Measurements from ENCODE around the gene TEDDM1.

The TEDDM1 gene

DNA sequence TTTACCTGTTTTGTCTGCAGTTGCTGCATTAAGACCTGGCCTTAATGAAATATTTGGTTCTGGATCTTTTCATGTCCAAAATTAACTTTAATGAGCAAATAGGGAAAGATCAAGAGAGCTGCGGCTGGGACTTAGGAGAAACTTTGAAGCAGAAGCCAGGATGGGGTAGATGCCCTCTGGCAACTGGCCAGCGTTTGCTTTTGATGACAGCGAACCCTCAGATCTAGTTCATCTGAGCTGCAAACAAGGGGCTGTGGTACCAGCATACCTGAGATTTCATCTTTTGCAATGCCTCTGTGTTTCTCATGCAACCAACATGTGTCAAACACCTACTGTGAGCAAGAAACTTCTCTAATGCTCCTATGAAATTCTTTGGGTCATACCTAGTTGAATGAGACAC lies 13.0 kb upstream of the TEDDM1 start:
- Histone ChIP-seq H3K4me3 (ENCODE audit: low read depth, low read length, poor library complexity, severe bottlenecking) (no peak overlapping the region), H3K9me2 (ENCODE audit: low read depth, low read length) (no peaks in the 10 kb centered on the region), H3F3A (ENCODE audit: insufficient read depth, low read length) (no peaks in the 10 kb centered on the region), H3K36me3 (ENCODE audit: insufficient read depth, low read length) (no peaks in the 10 kb centered on the region), H3K9ac (ENCODE audit: low read length) (no peak overlapping the region), H3K27me3 (ENCODE audit: insufficient read depth, low read length) (no peaks in the 10 kb centered on the region), H2AFZ (ENCODE audit: low read length) (no peak overlapping the region), H3K4me1 (ENCODE audit: insufficient read depth, low read length, severe bottlenecking) (no peaks in the 10 kb centered on the region), H3K27ac (ENCODE audit: low read depth, low read length, poor library complexity, severe bottlenecking) (no peak overlapping the region), H3K79me2 (ENCODE audit: insufficient read depth, low read length) (no peaks in the 10 kb centered on the region), H3K9me3 (ENCODE audit: low read length) (no peaks in the 10 kb centered on the region), H4K20me1 (ENCODE audit: insufficient read depth, low read length) (no peaks in the 10 kb centered on the region), H3K4me2 (ENCODE audit: low read length) (no peak overlapping the region)
- no peak for TF ChIP-seq EZH2 (IDR thresholded peaks at IDR 0.05; ENCODE audit: borderline replicate concordance, low read length)
- no peak for TF ChIP-seq CTCF (IDR thresholded peaks at IDR 0.05; ENCODE audit: low read length)

DNA sequence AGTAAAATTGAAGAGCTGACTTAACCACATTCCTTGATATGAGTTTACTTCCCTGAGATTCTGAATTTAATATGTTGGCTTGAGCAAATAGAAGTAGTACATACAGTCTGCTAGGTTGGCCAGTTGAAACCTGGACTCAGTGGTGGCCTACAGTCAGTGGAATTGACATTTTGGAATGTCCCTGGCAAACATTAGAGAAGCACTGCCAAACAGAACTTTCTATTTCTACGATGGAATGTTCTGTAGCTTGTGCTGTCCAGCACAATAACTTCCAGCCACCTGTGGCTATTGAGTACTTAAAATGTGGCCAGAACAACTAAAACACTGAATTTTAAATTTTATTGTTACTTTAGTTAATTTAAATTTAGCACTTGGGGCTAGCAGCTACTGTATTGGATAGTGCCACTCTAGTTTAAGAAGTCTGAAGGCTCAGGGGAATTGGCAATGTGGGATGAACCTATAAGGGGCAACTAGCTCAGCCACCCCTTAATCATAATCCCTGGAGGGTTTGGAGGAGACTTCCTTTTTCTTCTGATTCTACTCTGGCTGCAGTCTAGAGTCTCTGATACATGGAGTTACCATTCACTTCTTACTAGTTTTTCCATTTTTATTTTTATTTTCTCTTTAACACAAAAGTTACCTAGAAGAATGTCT lies 10.3 kb upstream of the TEDDM1 start:
- Histone ChIP-seq H2AFZ (ENCODE audit: low read length) (no peak overlapping the region), H3K4me3 (ENCODE audit: low read depth, low read length, poor library complexity, severe bottlenecking) (no peak overlapping the region), H3K9ac (ENCODE audit: low read length) (no peak overlapping the region), H3K27ac (ENCODE audit: low read depth, low read length, poor library complexity, severe bottlenecking) (no peak overlapping the region), H3K27me3 (ENCODE audit: insufficient read depth, low read length) (no peaks in the 10 kb centered on the region), H3K4me2 (ENCODE audit: low read length) (no peak overlapping the region), H3K4me1 (ENCODE audit: insufficient read depth, low read length, severe bottlenecking) (no peaks in the 10 kb centered on the region), H3F3A (ENCODE audit: insufficient read depth, low read length) (no peaks in the 10 kb centered on the region), H4K20me1 (ENCODE audit: insufficient read depth, low read length) (no peaks in the 10 kb centered on the region), H3K36me3 (ENCODE audit: insufficient read depth, low read length) (no peaks in the 10 kb centered on the region), H3K9me3 (ENCODE audit: low read length) (no peaks in the 10 kb centered on the region), H3K9me2 (ENCODE audit: low read depth, low read length) (no peaks in the 10 kb centered on the region), H3K79me2 (ENCODE audit: insufficient read depth, low read length) (no peaks in the 10 kb centered on the region)
- TF ChIP-seq EZH2 (IDR thresholded peaks at IDR 0.05; ENCODE audit: borderline replicate concordance, low read length) (no peak), CTCF (IDR thresholded peaks at IDR 0.05; ENCODE audit: low read length) (no peak)

DNA sequence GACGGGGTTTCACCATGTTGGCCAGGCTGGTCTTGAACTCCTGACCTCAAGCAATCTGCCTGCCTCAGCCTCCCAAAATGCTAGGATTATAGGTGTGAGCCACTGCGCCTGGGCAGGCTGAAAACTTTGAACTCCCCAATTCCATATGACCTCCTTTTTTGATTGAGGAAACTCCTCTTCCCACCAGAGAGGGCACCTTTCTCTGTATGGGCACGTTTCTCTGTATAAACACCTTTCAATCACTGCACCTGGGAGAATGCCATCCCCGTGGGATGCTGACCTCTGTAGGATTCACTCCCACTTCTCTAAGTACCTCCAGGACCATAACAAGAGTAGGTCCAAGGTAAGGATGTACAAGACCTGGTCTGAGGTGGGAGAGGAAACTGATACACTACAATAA lies 9.7 kb upstream of the TEDDM1 start:
- TF ChIP-seq EZH2 (IDR thresholded peaks at IDR 0.05; ENCODE audit: borderline replicate concordance, low read length) (no peak), CTCF (IDR thresholded peaks at IDR 0.05; ENCODE audit: low read length) (no peak)
- H3K9me2 ChIP-seq (ENCODE audit: low read depth, low read length) = no peaks in the 10 kb centered on the region
- H3K4me2 ChIP-seq (ENCODE audit: low read length) = no peak overlapping the region
- H3K36me3 ChIP-seq (ENCODE audit: insufficient read depth, low read length) = no peaks in the 10 kb centered on the region
- no peaks in the 10 kb centered on the region for H3K79me2 ChIP-seq (ENCODE audit: insufficient read depth, low read length)
- no peaks in the 10 kb centered on the region for H3F3A ChIP-seq (ENCODE audit: insufficient read depth, low read length)
- no peaks in the 10 kb centered on the region for H3K4me1 ChIP-seq (ENCODE audit: insufficient read depth, low read length, severe bottlenecking)
- no peaks in the 10 kb centered on the region for H3K9me3 ChIP-seq (ENCODE audit: low read length)
- no peaks in the 10 kb centered on the region for H4K20me1 ChIP-seq (ENCODE audit: insufficient read depth, low read length)
- H3K27me3 ChIP-seq (ENCODE audit: insufficient read depth, low read length) = no peaks in the 10 kb centered on the region
- H2AFZ ChIP-seq (ENCODE audit: low read length) = no peak overlapping the region
- no peak overlapping the region for H3K4me3 ChIP-seq (ENCODE audit: low read depth, low read length, poor library complexity, severe bottlenecking)
- no peak overlapping the region for H3K27ac ChIP-seq (ENCODE audit: low read depth, low read length, poor library complexity, severe bottlenecking)
- H3K9ac ChIP-seq (ENCODE audit: low read length) = no peak overlapping the region
